H1 (cell line): Measurements from ENCODE around the gene CLEC16A. TPM values are rescaled to one million over a fixed set of nuclear protein-coding genes. Genes with fewer than 3 reads are reported as not detected.

Experiments used
- CTCF ChIA-PET: fragments of 300-600 bp; sonication (Branson Sonifier 250); formaldehyde crosslinking; loops from one replicate; lab custom pipeline; 2021; ENCODE audit not compliant: partially characterized antibody; lab: Charles Lee
- POLR2A ChIA-PET: fragments of 300-600 bp; sonication (Branson Sonifier 250); formaldehyde crosslinking; loops from one replicate; lab custom pipeline; 2021; ENCODE audit warnings: inconsistent platforms; ENCODE audit not compliant: partially characterized antibody; lab: Charles Lee
- DNase-seq, 2 experiments: peaks; one replicate each; pipeline versions ENCODE4 v3.0.0 to v3.0.0-alpha.2; 2010 to 2022; ENCODE audit warnings: low spot score in 2 of 2, low read depth in 1 of 2, mixed read lengths in 1 of 2
- FAIRE-seq: peaks from 2 replicates; lab custom pipeline; 2011; peaks lifted over from hg19 to GRCh38; lab: Jason Lieb, UNC
- H2AFZ ChIP-seq: 2 replicates; pipeline ENCODE4 v1.8.1; 2012; ENCODE audit warnings: low read length, inconsistent platforms
- H2AK5ac ChIP-seq: 2 replicates; pipeline ENCODE4 v1.6.1; 2013; ENCODE audit warnings: low read depth, low read length
- H2BK120ac ChIP-seq: replicated peaks from 2 replicates; pipeline ENCODE3; 2013; ENCODE audit warnings: low read depth, low read length, inconsistent platforms
- H2BK12ac ChIP-seq: 2 replicates; pipeline ENCODE4 v1.6.1; 2013; ENCODE audit warnings: low read depth, low read length
- H2BK15ac ChIP-seq: 2 replicates; pipeline ENCODE4 v1.6.1; 2013; ENCODE audit warnings: low read length
- H2BK20ac ChIP-seq: 2 replicates; pipeline ENCODE4 v1.6.1; 2013; ENCODE audit warnings: low read length
- H2BK5ac ChIP-seq: 2 replicates; pipeline ENCODE4 v1.6.1; 2013; ENCODE audit warnings: low read depth, low read length
- H3K14ac ChIP-seq: 2 replicates; pipeline ENCODE4 v1.6.1; 2013; ENCODE audit warnings: inconsistent platforms; ENCODE audit not compliant: insufficient read length
- H3K18ac ChIP-seq: 2 replicates; pipeline ENCODE4 v1.6.1; 2013; ENCODE audit warnings: low read length; ENCODE audit errors: extremely low read depth
- H3K23ac ChIP-seq: 2 replicates; pipeline ENCODE4 v1.6.1; 2013; ENCODE audit warnings: inconsistent platforms; ENCODE audit not compliant: insufficient read length
- H3K23me2 ChIP-seq: 2 replicates; pipeline ENCODE4 v1.6.1; 2013; ENCODE audit warnings: low read depth, low read length
- H3K27ac ChIP-seq: 2 replicates; pipeline ENCODE4 v1.6.1; 2011; ENCODE audit warnings: low read depth, low read length, inconsistent platforms
- H3K27me3 ChIP-seq, 4 experiments: replicated peaks in 1 of 4; 1 replicate in 1 of 4; 2 replicates in 3 of 4; pipeline versions ENCODE4 v1.6.1 to v1.8.1; 2011 to 2013; ENCODE audit warnings: low read length in 3 of 4, mild to moderate bottlenecking in 3 of 4, inconsistent platforms in 2 of 4, mixed read lengths in 2 of 4, moderate library complexity in 1 of 4; ENCODE audit not compliant: control insufficient read depth in 3 of 4, insufficient read depth in 3 of 4; ENCODE audit errors: extremely low read depth in 1 of 4
- H3K36me3 ChIP-seq, 4 experiments: 2 replicates each; pipeline versions ENCODE4 v1.6.1 to v1.8.1; 2011 to 2013; ENCODE audit warnings: mild to moderate bottlenecking in 4 of 4, low read length in 3 of 4, moderate library complexity in 2 of 4, control low read depth in 1 of 4, inconsistent platforms in 1 of 4; ENCODE audit not compliant: insufficient read depth in 4 of 4, control insufficient read depth in 2 of 4
- H3K4ac ChIP-seq: replicated peaks from 2 replicates; pipeline ENCODE3; 2013; ENCODE audit warnings: low read length, low read depth, mixed read lengths, inconsistent platforms; ENCODE audit not compliant: insufficient read length
- H3K4me1 ChIP-seq, 4 experiments: replicated peaks in 1 of 4; 1 replicate in 1 of 4; 2 replicates in 3 of 4; pipeline versions ENCODE4 v1.6.1 to v1.8.1; 2011 to 2013; ENCODE audit warnings: low read length in 3 of 4, inconsistent platforms in 2 of 4, mixed read lengths in 1 of 4; ENCODE audit not compliant: insufficient read depth in 4 of 4, control insufficient read depth in 3 of 4
- H3K4me2 ChIP-seq, 2 experiments: 2 replicates each; pipeline versions ENCODE4 v1.6.1 to v1.8.1; 2011 to 2013; ENCODE audit warnings: low read depth in 2 of 2, low read length in 2 of 2, control low read depth in 1 of 2, inconsistent platforms in 1 of 2, mild to moderate bottlenecking in 1 of 2; ENCODE audit not compliant: insufficient read depth in 1 of 2
- H3K4me3 ChIP-seq, 4 experiments: fragments of 200-600, 300-600 bp in 1 of 4; sonication (generic), shearing (Covaris generic), sonication (Bioruptor Twin) in 1 of 4; 2 replicates each; pipeline versions ENCODE4 v1.5.1 to v1.8.1; 2011 to 2016; ENCODE audit warnings: low read length in 4 of 4, low read depth in 3 of 4, control low read depth in 2 of 4, inconsistent platforms in 2 of 4, mild to moderate bottlenecking in 2 of 4, mixed read lengths in 1 of 4, moderate library complexity in 1 of 4; ENCODE audit not compliant: insufficient read depth in 2 of 4; ENCODE audit errors: extremely low read depth in 1 of 4
- H3K56ac ChIP-seq: replicated peaks from 2 replicates; pipeline ENCODE3; 2013; ENCODE audit warnings: low read depth, mild to moderate bottlenecking, mixed read lengths, low read length, inconsistent platforms; ENCODE audit not compliant: insufficient read length
- H3K79me1 ChIP-seq: 2 replicates; pipeline ENCODE4 v1.6.1; 2013; ENCODE audit warnings: low read depth, low read length, control low read depth
- H3K79me2 ChIP-seq, 2 experiments: 2 replicates each; pipeline versions ENCODE4 v1.6.1 to v1.8.1; 2012 to 2013; ENCODE audit warnings: low read length in 2 of 2, mild to moderate bottlenecking in 2 of 2, inconsistent platforms in 1 of 2; ENCODE audit not compliant: insufficient read depth in 2 of 2, control insufficient read depth in 1 of 2
- H3K9ac ChIP-seq, 4 experiments: replicated peaks in 1 of 4; 1 replicate in 1 of 4; 2 replicates in 3 of 4; pipeline versions ENCODE4 v1.6.1 to v1.8.1; 2011 to 2013; ENCODE audit warnings: low read depth in 3 of 4, low read length in 3 of 4, control low read depth in 2 of 4, mild to moderate bottlenecking in 2 of 4, moderate library complexity in 2 of 4, inconsistent platforms in 1 of 4; ENCODE audit errors: extremely low read depth in 1 of 4
- H3K9me3 ChIP-seq, 2 experiments: 2 replicates each; pipeline versions ENCODE4 v1.6.1 to v1.8.1; 2012 to 2013; ENCODE audit warnings: mild to moderate bottlenecking in 2 of 2, moderate library complexity in 2 of 2, control low read depth in 1 of 2, inconsistent platforms in 1 of 2, low read depth in 1 of 2, low read length in 1 of 2, mixed read lengths in 1 of 2; ENCODE audit not compliant: insufficient read depth in 2 of 2
- H4K20me1 ChIP-seq, 2 experiments: replicated peaks in 1 of 2; 2 replicates each; pipeline versions ENCODE3 to v1.8.1; 2011 to 2013; ENCODE audit warnings: inconsistent platforms in 2 of 2, low read length in 2 of 2, mild to moderate bottlenecking in 1 of 2; ENCODE audit not compliant: insufficient read depth in 2 of 2, control insufficient read depth in 1 of 2
- H4K5ac ChIP-seq: 2 replicates; pipeline ENCODE4 v1.6.1; 2013; ENCODE audit warnings: low read length, low read depth, mixed read lengths, inconsistent platforms; ENCODE audit not compliant: insufficient read length
- H4K8ac ChIP-seq: 2 replicates; pipeline ENCODE4 v1.8.0; 2013; ENCODE audit warnings: mild to moderate bottlenecking, moderate library complexity, low read length, inconsistent platforms; ENCODE audit not compliant: insufficient read depth; ENCODE audit errors: extremely low read depth
- H4K91ac ChIP-seq: replicated peaks from 2 replicates; pipeline ENCODE3; 2013; ENCODE audit warnings: low read length, mixed read lengths, inconsistent platforms; ENCODE audit not compliant: insufficient read length
- BACH1 ChIP-seq: IDR thresholded peaks from 2 replicates; pipeline ENCODE4 v1.6.1; 2012; ENCODE audit warnings: low read length, improper control_type of control experiment
- BCL11A ChIP-seq, 2 experiments: IDR thresholded peaks; one replicate each; pipeline ENCODE4 v1.6.1; 2011; ENCODE audit warnings: low read depth in 2 of 2, low read length in 2 of 2, mild to moderate bottlenecking in 2 of 2
- CBX8 ChIP-seq: fragments of 300-800, 300-1000 bp; sonication (generic); IDR thresholded peaks from 2 replicates; pipeline ENCODE4 v1.7.1; 2016; ENCODE audit warnings: low read depth, low read length, borderline replicate concordance
- CREB1 ChIP-seq: IDR thresholded peaks from 2 replicates; pipeline ENCODE4 v1.6.1; 2012; ENCODE audit warnings: inconsistent platforms
- HDAC6 ChIP-seq: IDR thresholded peaks from one replicate; pipeline ENCODE4 v1.7.1; 2012; ENCODE audit warnings: low read depth, mild to moderate bottlenecking, inconsistent platforms, low read length, moderate library complexity
- KDM5A ChIP-seq: fragments of 200-600 bp; IDR thresholded peaks from 2 replicates; pipeline ENCODE4 v1.7.1; 2012; ENCODE audit warnings: mild to moderate bottlenecking, low read length, inconsistent platforms, mixed read lengths
- MAFK ChIP-seq: IDR thresholded peaks from 2 replicates; pipeline ENCODE4 v1.6.1; 2012; ENCODE audit warnings: low read depth, mild to moderate bottlenecking, improper control_type of control experiment, low read length
- RNF2 ChIP-seq: fragments of 200-900, 300-1000 bp; sonication (generic); IDR thresholded peaks from 2 replicates; pipeline ENCODE4 v1.7.1; 2016; ENCODE audit warnings: borderline replicate concordance, low read depth, mild to moderate bottlenecking, antibody characterized with exemption, low read length; ENCODE audit not compliant: poor library complexity, severe bottlenecking; ENCODE audit errors: missing control alignments
- SP1 ChIP-seq: IDR thresholded peaks from 2 replicates; pipeline ENCODE4 v1.6.1; 2011; ENCODE audit warnings: low read depth, low read length
- SP4 ChIP-seq: IDR thresholded peaks from 2 replicates; pipeline ENCODE4 v1.6.1; 2012; ENCODE audit warnings: low read length, inconsistent platforms
- TBP ChIP-seq: IDR thresholded peaks from 2 replicates; pipeline ENCODE4 v1.6.1; 2011; ENCODE audit warnings: low read depth, low read length, improper control_type of control experiment
- WGBS, 2 experiments: shearing (Covaris generic) in 1 of 2; methylation state at CpG; one replicate each; pipeline versions ENCODE4 v1.1.6 to v1.1.7; 2013 to 2015; ENCODE audit warnings: low lambda C conversion rate in 2 of 2, mixed read lengths in 2 of 2, inconsistent platforms in 1 of 2, low coverage in 1 of 2, missing lambda C conversion rate in 1 of 2; ENCODE audit not compliant: insufficient replicate concordance in 2 of 2, insufficient coverage in 1 of 2, insufficient read length in 1 of 2; ENCODE audit errors: extremely low coverage in 1 of 2, missing lambda C conversion rate in 1 of 2; 5-methylcytosine and 5-hydroxymethylcytosine counted together
- polyA plus RNA-seq, 7 experiments: library from polyadenylated mRNA; depleted of rRNA in 3 of 7; stranded (reverse) in 5 of 7; unstranded in 2 of 7; fragments of >200 nt in 5 of 7; fragments of 200-250 nt in 2 of 7; gene quantifications; 1 replicate in 5 of 7; 2 replicates in 1 of 7; 4 replicates in 1 of 7; pipeline versions ENCODE4 v1.2.1 to v1.2.3, GENCODE V29; 2011 to 2013; ENCODE audit warnings: missing spikeins in 2 of 7, mixed read lengths in 2 of 7
- total RNA-seq: library from RNA; stranded (reverse); fragmentation: NEBNext Ultra II Directional; extraction: Animal tissue kit (Norgen Biotek cat#: 25700); gene quantifications from 2 replicates; pipeline ENCODE4 v1.2.1, GENCODE V29; 2021
- TF ChIP-seq, protein P1 (sequence below), 3 experiments: IDR thresholded peaks; 1 replicate in 2 of 3; 2 replicates in 1 of 3; pipeline versions ENCODE4 v1.5.1 to v1.6.1; 2011; ENCODE audit warnings: low read length in 3 of 3, mild to moderate bottlenecking in 3 of 3, inconsistent platforms in 2 of 3, low read depth in 1 of 3, moderate library complexity in 1 of 3; ENCODE audit not compliant: insufficient read depth in 1 of 3; ENCODE audit errors: control extremely low read depth in 1 of 3

CLEC16A gene
- total and polyA plus RNA-seq, 2 of the 8 experiments (the other 6 are each of a cell fraction or from before 2014, with no cell fraction given): 7.6 to 19.3 TPM

DNA sequence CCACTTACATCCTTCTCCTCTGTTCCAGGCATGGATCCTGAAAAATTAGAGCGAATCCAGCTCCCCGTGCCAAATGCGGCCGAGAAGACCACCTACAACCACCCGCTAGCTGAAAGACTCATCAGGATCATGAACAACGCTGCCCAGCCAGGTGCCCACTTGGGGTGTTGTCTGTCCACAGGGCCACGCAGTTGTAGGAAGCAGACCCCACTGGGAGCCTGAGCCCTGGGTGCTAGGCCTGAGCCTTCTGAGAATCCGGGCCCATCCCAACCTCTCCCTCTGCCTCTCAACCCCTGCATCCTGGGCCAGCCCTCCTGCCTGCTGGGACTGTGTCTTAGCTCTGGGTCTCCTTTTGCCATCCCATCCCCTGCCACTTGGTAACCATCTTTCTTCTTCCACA is 95.4 kb downstream of the CLEC16A start:
- Histone ChIP-seq H3K23me2 (no peaks in the 10 kb centered on the region), H3K56ac (no peak overlapping the region)
- FAIRE-seq: no peak
- no peak for TF ChIP-seq CBX8
- TF ChIP-seq, protein P1, sequence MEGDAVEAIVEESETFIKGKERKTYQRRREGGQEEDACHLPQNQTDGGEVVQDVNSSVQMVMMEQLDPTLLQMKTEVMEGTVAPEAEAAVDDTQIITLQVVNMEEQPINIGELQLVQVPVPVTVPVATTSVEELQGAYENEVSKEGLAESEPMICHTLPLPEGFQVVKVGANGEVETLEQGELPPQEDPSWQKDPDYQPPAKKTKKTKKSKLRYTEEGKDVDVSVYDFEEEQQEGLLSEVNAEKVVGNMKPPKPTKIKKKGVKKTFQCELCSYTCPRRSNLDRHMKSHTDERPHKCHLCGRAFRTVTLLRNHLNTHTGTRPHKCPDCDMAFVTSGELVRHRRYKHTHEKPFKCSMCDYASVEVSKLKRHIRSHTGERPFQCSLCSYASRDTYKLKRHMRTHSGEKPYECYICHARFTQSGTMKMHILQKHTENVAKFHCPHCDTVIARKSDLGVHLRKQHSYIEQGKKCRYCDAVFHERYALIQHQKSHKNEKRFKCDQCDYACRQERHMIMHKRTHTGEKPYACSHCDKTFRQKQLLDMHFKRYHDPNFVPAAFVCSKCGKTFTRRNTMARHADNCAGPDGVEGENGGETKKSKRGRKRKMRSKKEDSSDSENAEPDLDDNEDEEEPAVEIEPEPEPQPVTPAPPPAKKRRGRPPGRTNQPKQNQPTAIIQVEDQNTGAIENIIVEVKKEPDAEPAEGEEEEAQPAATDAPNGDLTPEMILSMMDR (IDR thresholded peaks at IDR 0.05; ENCODE audit: control extremely low read depth in 1 of 3, insufficient read depth in 1 of 3, low read depth in 1 of 3, low read length in 3 of 3): no peak
- no peak for TF ChIP-seq SP1
- TF ChIP-seq BACH1: no peak
- TF ChIP-seq RNF2: no peak
- no peak for TF ChIP-seq BCL11A (IDR thresholded peaks at IDR 0.05; ENCODE audit: low read depth in 2 of 2, low read length in 2 of 2)
- no peak for TF ChIP-seq TBP
- TF ChIP-seq HDAC6: no peak
- no peak for TF ChIP-seq SP4
- no peak for TF ChIP-seq KDM5A
- no peak for TF ChIP-seq MAFK
- no peak for TF ChIP-seq CREB1

More for the DNA sequence above, 95.4 kb downstream of the CLEC16A start:
- H3K9ac ChIP-seq: no peak overlapping the region
- 96% methylated on average over 8 of the region's 8 CpGs; no CpG with 5 or more reads in 1 of the 2 experiments for WGBS, 2 experiments
- H3K79me2 ChIP-seq: no peaks in the 10 kb centered on the region
- H2BK12ac ChIP-seq: no peak overlapping the region
- no peak overlapping the region for H2AK5ac ChIP-seq
- H2BK20ac ChIP-seq: no peak overlapping the region
- no peak overlapping the region for H2BK120ac ChIP-seq
- H3K27ac ChIP-seq: no peak overlapping the region
- no peak overlapping the region for H3K4me3 ChIP-seq
- no peak overlapping the region for H2AFZ ChIP-seq
- H4K91ac ChIP-seq: no peak overlapping the region
- peaks cover 0 to under 1% of the 10 kb centered on the region in 2 experiments for H4K20me1 ChIP-seq
- H3K14ac ChIP-seq: no peak overlapping the region
- H4K5ac ChIP-seq: no peak overlapping the region
- H3K27me3 ChIP-seq: no peaks in the 10 kb centered on the region
- DNase-seq: no peak
- no peak overlapping the region for H3K4me2 ChIP-seq
- no peaks in the 10 kb centered on the region for H3K79me1 ChIP-seq
- no peak overlapping the region for H2BK15ac ChIP-seq
- no peak overlapping the region for H2BK5ac ChIP-seq
- no peak overlapping the region for H4K8ac ChIP-seq
- H3K36me3 ChIP-seq: peaks cover 0 to 8% (median 2%) of the 10 kb centered on the region in 4 experiments; a peak in 2 of 8 replicates
- no peak overlapping the region for H3K18ac ChIP-seq
- H3K9me3 ChIP-seq: no peaks in the 10 kb centered on the region
- no peak overlapping the region for H3K4ac ChIP-seq
- CTCF ChIA-PET: interaction anchor here (0.5 to 1.4 kb wide), 3 partner anchors 11 to 155 kb away, joined by 3 read pairs; no protein-coding TSS in a partner anchor
- no peak overlapping the region for H3K23ac ChIP-seq
- POLR2A ChIA-PET: no interaction called here
- peaks cover 0 to 4% (median 0%) of the 10 kb centered on the region in 4 experiments; a peak in 1 of 7 replicates for H3K4me1 ChIP-seq
